ENCODE results near the gene ADAM10. TPM values are rescaled to one million over a fixed set of nuclear protein-coding genes. Genes with fewer than 3 reads are reported as not detected.

ADAM10 gene
- total RNA-seq, 1 donor from 2014 or later, result 87.7 TPM

GRCh38 chr15:58543664-58544335 lies 205.7 kb downstream of the ADAM10 start:
- POLR2A ChIA-PET, result no interaction called here

GRCh38 chr15:58541410-58542087 lies 208.0 kb downstream of the ADAM10 start:
- TF ChIP-seq CTCF (IDR thresholded peaks at IDR 0.05), result no peak
- Mint-ChIP-seq H3K4me3 (no peak overlapping the region), H3K4me1 (no peaks in the 10 kb centered on the region), H3K36me3 (ENCODE audit: low read depth) (no peaks in the 10 kb centered on the region), H3K9me3 (no peaks in the 10 kb centered on the region), H3K27ac (no peak overlapping the region), H3K27me3 (peaks cover 8% of the 10 kb centered on the region)
- DNase-seq (no peak), ATAC-seq (ENCODE audit: low read depth) (no peak)
- POLR2A ChIA-PET, result no interaction called here
- CTCF ChIA-PET, result no interaction called here
- intact Hi-C loops (cut with micrococcal nuclease), result no loop called here

More at GRCh38 chr15:58543664-58544335, 205.7 kb downstream of the ADAM10 start:
- H3K27ac Mint-ChIP-seq, result no peak overlapping the region
- CTCF ChIA-PET, result no interaction called here
- DNase-seq (no peak), ATAC-seq (ENCODE audit: low read depth) (no peak)
- H3K9me3 Mint-ChIP-seq, result no peaks in the 10 kb centered on the region
- no peak overlapping the region for H3K4me3 Mint-ChIP-seq
- intact Hi-C loops (cut with micrococcal nuclease), result no loop called here
- H3K4me1 Mint-ChIP-seq, result no peaks in the 10 kb centered on the region
- H3K36me3 Mint-ChIP-seq (ENCODE audit: low read depth), result no peaks in the 10 kb centered on the region
- TF ChIP-seq CTCF (IDR thresholded peaks at IDR 0.05), result no peak
- peaks cover 4% of the 10 kb centered on the region for H3K27me3 Mint-ChIP-seq

GRCh38 chr15:58539548-58539947 lies 210.0 kb downstream of the ADAM10 start:
- intact Hi-C loops (cut with micrococcal nuclease), result no loop called here
- ATAC-seq (ENCODE audit: low read depth) (no peak), DNase-seq (no peak)
- Mint-ChIP-seq H3K4me1 (no peaks in the 10 kb centered on the region), H3K4me3 (no peak overlapping the region), H3K9me3 (no peaks in the 10 kb centered on the region), H3K27ac (no peak overlapping the region), H3K36me3 (ENCODE audit: low read depth) (no peaks in the 10 kb centered on the region), H3K27me3 (peaks cover 8% of the 10 kb centered on the region)
- POLR2A ChIA-PET, result no interaction called here
- CTCF ChIA-PET, result no interaction called here
- TF ChIP-seq CTCF (IDR thresholded peaks at IDR 0.05), result no peak

- H3K4me3 Mint-ChIP-seq, result no peak overlapping the region
- no peaks in the 10 kb centered on the region for H3K36me3 Mint-ChIP-seq (ENCODE audit: low read depth)
- no peaks in the 10 kb centered on the region for H3K9me3 Mint-ChIP-seq
- intact Hi-C loops (cut with micrococcal nuclease), result no loop called here
- H3K27ac Mint-ChIP-seq, result no peak overlapping the region
- DNase-seq, result no peak
- H3K4me1 Mint-ChIP-seq, result no peaks in the 10 kb centered on the region
- ATAC-seq (ENCODE audit: low read depth), result no peak
- no peak for TF ChIP-seq CTCF (IDR thresholded peaks at IDR 0.05)
- POLR2A ChIA-PET, result no interaction called here
- CTCF ChIA-PET, result no interaction called here
- H3K27me3 Mint-ChIP-seq, result peaks cover 8% of the 10 kb centered on the region
These were observed 210.6 kb downstream of the ADAM10 start for GRCh38 chr15:58538901-58539300.

Other genes with a start within 250 kb of the ADAM10 start
- gene MINDY2, start 21.6 kb upstream of the ADAM10 start, total RNA-seq, result 5.8 and 6.2 TPM in 2 replicates
- 124 and 159 TPM in 2 replicates for gene SLTM, start 184.0 kb upstream of the ADAM10 start, total RNA-seq
- gene RNF111, start 238.0 kb upstream of the ADAM10 start, total RNA-seq, result 52.5 and 55.8 TPM in 2 replicates